ENCODE data around the gene DIPK1B. TPM values are rescaled to one million over a fixed set of nuclear protein-coding genes. Genes with fewer than 3 reads are reported as not detected.

The DIPK1B gene
- total and polyA plus RNA-seq, 2 donors (not counting 3 experiments of a cell fraction or from before 2014, with no cell fraction given): 253 to 441 TPM

- H3K4me3 ChIP-seq (replicated peaks in 1 of 3; ENCODE audit: insufficient read depth in 1 of 3, low read depth in 1 of 3, low read length in 3 of 3): no peak overlapping the region
- no peak overlapping the region for H3K27ac ChIP-seq (ENCODE audit: insufficient read depth, low read depth, low read length)
- DNase-seq (ENCODE audit: low read depth, low spot score) (no peak), FAIRE-seq (no peak)
- dilution Hi-C loops (cut with MboI; ENCODE audit: extremely low pct_ligation_motif_present, low sequenced_read_pairs): no loop called here
- H3K36me3 ChIP-seq (ENCODE audit: control insufficient read depth in 2 of 2, extremely low read depth in 1 of 2, insufficient read depth in 2 of 2, low read length in 2 of 2): no peaks in the 10 kb centered on the region
- no peak overlapping the region for H3K9ac ChIP-seq (replicated peaks; ENCODE audit: extremely low read depth, insufficient read depth, low read length)
- intact Hi-C loops (cut with micrococcal nuclease): no loop called here
- no peaks in the 10 kb centered on the region for H3K4me1 ChIP-seq (ENCODE audit: control insufficient read depth, extremely low read depth, insufficient read depth, low read length)
- no peak overlapping the region for H2AFZ ChIP-seq (ENCODE audit: low read depth, low read length)
- TF ChIP-seq MAX (IDR thresholded peaks at IDR 0.05; ENCODE audit: insufficient read depth, insufficient read length): no peak
- TF ChIP-seq CTCF (IDR thresholded peaks at IDR 0.05; ENCODE audit: extremely low read depth in 1 of 2, insufficient read depth in 1 of 2, low read depth in 1 of 2, low read length in 2 of 2): no peak
- TF ChIP-seq FOS (IDR thresholded peaks at IDR 0.05; ENCODE audit: borderline replicate concordance, insufficient read depth, low read length): no peak
- TF ChIP-seq POLR2AphosphoS5 (IDR thresholded peaks at IDR 0.05; ENCODE audit: insufficient read depth, low read depth, low read length): no peak
- TF ChIP-seq GATA2 (IDR thresholded peaks at IDR 0.05; ENCODE audit: insufficient read depth, insufficient read length, low read depth, low read length): no peak
- no peak for TF ChIP-seq EZH2 (IDR thresholded peaks at IDR 0.05; ENCODE audit: borderline replicate concordance, low read depth, low read length, severe bottlenecking)
- TF ChIP-seq JUN (IDR thresholded peaks at IDR 0.05; ENCODE audit: borderline replicate concordance, insufficient read depth, insufficient read length, low read depth): no peak
- no peak for TF ChIP-seq MYC (IDR thresholded peaks at IDR 0.05; ENCODE audit: low read depth, low read length)
- no peak for TF ChIP-seq POLR2A (IDR thresholded peaks at IDR 0.05; ENCODE audit: low read depth, low read length)
- no peak overlapping the region for H3K4me2 ChIP-seq (ENCODE audit: insufficient read depth, low read length)
- no peaks in the 10 kb centered on the region for H3K9me1 ChIP-seq (replicated peaks; ENCODE audit: control insufficient read depth, extremely low read depth, insufficient read depth, low read length)
- no peaks in the 10 kb centered on the region for H4K20me1 ChIP-seq (replicated peaks; ENCODE audit: control insufficient read depth, extremely low read depth, insufficient read depth, low read length)
- POLR2A ChIA-PET: interaction anchor here (1.3 kb wide), 1 partner anchor 17 kb away, joined by 9 read pairs; no protein-coding TSS in a partner anchor
- H3K9me3 ChIP-seq (replicated peaks; ENCODE audit: control insufficient read depth, insufficient read depth, low read length): no peaks in the 10 kb centered on the region
- H3K79me2 ChIP-seq (ENCODE audit: control insufficient read depth, insufficient read depth, low read length): no peaks in the 10 kb centered on the region
- CTCF ChIA-PET: interaction anchor here (1.3 to 6.0 kb wide), 2 partner anchors 13 to 15 kb away, joined by 3 to 31 read pairs; partner anchors contain the start of gene LCN8
- no TSS peak for BruUV-seq (replicated peaks)
- peaks cover 0 to 5% of the 10 kb centered on the region in 2 experiments for H3K27me3 ChIP-seq (ENCODE audit: control insufficient read depth in 2 of 2, insufficient read depth in 2 of 2, low read length in 2 of 2)
Measured at GRCh38 chr9:136744773-136745172, 32.4 kb downstream of the DIPK1B start.
